AG04449 (cell line): Measurements from ENCODE around the gene ELOB.

ENCODE experiments used
- CTCF ChIA-PET: fragments of 350-600 bp; formaldehyde crosslinking; extraction: SDS; loops from one replicate; lab custom pipeline; 2021; ENCODE audit warnings: antibody characterized with exemption; lab: Yijun Ruan, JAX
- POLR2A ChIA-PET: fragments of 400-600, 350-600 bp; formaldehyde crosslinking; extraction: SDS; loops from one replicate; lab custom pipeline; 2020; ENCODE audit warnings: antibody characterized with exemption, inconsistent platforms; lab: Yijun Ruan, JAX
- DNase-seq: peaks from one replicate; pipeline ENCODE4 v3.0.0-alpha.2; 2010; ENCODE audit warnings: low read depth, low spot score
- H3K4me3 ChIP-seq: 2 replicates; pipeline ENCODE4 v1.5.1; 2011; ENCODE audit warnings: low read depth, mild to moderate bottlenecking, control low read depth, low read length
- TF ChIP-seq, protein P1 (sequence below): IDR thresholded peaks from one replicate; pipeline ENCODE4 v1.5.1; 2011; ENCODE audit warnings: mild to moderate bottlenecking, moderate library complexity, low read length, control low read depth, inconsistent platforms; ENCODE audit not compliant: insufficient read depth; ENCODE audit errors: missing control alignments

Gene ELOB

DNA sequence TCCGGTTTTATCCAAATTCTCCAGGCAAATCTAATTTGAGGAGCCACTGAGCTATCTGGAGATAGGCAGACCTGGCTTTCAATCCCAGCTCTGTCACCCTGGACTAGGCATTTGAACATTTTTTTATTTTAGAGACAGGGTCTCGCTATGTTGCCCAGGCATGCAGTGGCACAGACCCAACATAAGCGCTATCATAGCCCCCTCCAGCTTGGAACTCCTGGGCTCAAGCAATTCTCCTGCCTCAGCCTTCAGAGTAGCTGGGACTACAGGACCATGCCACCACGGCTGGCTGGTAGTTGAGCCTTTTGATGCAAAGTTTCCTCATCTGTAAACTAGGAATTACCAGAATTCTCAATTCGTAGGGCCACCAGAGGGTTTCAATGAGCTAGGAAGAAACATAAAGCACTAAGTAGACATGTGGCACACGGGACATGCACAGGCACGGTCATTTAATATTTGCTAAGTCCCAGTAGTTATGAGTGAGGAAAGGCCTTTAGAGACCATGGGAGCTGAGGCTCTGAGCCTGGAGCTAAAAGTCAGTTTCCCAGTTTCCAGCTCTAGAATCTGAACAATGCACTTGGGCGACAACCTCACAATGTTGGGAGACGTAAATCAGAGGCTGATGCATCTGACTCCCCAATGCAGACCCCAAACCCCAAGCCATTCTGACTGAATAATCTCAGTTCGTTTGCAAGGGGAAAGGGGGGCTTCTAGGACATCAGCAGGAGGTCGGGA is 1.1 kb downstream of the ELOB start:
- TF ChIP-seq, protein P1, sequence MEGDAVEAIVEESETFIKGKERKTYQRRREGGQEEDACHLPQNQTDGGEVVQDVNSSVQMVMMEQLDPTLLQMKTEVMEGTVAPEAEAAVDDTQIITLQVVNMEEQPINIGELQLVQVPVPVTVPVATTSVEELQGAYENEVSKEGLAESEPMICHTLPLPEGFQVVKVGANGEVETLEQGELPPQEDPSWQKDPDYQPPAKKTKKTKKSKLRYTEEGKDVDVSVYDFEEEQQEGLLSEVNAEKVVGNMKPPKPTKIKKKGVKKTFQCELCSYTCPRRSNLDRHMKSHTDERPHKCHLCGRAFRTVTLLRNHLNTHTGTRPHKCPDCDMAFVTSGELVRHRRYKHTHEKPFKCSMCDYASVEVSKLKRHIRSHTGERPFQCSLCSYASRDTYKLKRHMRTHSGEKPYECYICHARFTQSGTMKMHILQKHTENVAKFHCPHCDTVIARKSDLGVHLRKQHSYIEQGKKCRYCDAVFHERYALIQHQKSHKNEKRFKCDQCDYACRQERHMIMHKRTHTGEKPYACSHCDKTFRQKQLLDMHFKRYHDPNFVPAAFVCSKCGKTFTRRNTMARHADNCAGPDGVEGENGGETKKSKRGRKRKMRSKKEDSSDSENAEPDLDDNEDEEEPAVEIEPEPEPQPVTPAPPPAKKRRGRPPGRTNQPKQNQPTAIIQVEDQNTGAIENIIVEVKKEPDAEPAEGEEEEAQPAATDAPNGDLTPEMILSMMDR = no peak
- POLR2A ChIA-PET = interaction anchor here (1.1 to 3.3 kb wide), 3 partner anchors 23 to 93 kb away, joined by 3 to 12 read pairs (median 12); partner anchors contain the start of genes KCTD5 and SRRM2
- CTCF ChIA-PET = interaction anchor here (1.1 to 1.4 kb wide), 4 partner anchors 23 to 95 kb away, joined by 3 to 8 read pairs (median 4); partner anchors contain the start of gene SRRM2
- DNase-seq = no peak
- H3K4me3 ChIP-seq = peak overlapping the region; percentile 87

DNA sequence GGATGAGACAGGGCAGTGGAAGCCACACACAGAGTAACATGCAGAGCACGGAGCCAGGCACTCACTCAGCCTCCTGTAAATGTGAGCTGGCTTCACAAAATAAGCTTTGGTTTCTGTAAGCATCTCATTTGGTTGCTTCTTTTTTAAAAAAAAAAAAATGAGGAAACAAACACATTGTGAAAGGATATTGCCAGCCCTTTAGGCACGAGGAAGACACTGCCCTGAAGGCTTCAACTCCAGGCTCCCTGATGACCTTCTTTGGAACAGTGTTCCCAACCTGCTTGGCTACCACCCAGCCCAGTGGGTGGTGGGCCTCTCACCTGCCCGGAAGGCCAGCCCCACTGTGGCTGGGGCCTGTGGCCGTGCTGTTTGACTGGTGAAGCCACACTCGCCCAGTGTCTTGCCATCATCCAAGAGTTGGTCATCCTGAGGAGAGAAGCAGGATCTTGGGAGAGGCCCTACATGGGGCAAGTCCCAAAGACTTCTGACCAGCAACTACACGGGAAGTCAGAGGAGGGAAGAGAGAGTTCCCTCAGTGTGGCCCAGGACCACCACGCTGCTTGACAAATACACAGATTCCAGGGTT is 1.9 kb downstream of the ELOB start:
- POLR2A ChIA-PET = interaction anchor here (1.2 to 3.3 kb wide), 3 partner anchors 19 to 93 kb away, joined by 3 to 12 read pairs (median 12); partner anchors contain the start of gene SRRM2
- no peak overlapping the region; the same call in 1 of the 2 replicates for H3K4me3 ChIP-seq
- no peak for DNase-seq
- CTCF ChIA-PET = interaction anchor here (1.1 to 1.9 kb wide), 5 partner anchors 22 to 152 kb away, joined by 3 to 8 read pairs (median 4); partner anchors contain the start of gene SRRM2
- TF ChIP-seq, protein P1 = no peak

DNA sequence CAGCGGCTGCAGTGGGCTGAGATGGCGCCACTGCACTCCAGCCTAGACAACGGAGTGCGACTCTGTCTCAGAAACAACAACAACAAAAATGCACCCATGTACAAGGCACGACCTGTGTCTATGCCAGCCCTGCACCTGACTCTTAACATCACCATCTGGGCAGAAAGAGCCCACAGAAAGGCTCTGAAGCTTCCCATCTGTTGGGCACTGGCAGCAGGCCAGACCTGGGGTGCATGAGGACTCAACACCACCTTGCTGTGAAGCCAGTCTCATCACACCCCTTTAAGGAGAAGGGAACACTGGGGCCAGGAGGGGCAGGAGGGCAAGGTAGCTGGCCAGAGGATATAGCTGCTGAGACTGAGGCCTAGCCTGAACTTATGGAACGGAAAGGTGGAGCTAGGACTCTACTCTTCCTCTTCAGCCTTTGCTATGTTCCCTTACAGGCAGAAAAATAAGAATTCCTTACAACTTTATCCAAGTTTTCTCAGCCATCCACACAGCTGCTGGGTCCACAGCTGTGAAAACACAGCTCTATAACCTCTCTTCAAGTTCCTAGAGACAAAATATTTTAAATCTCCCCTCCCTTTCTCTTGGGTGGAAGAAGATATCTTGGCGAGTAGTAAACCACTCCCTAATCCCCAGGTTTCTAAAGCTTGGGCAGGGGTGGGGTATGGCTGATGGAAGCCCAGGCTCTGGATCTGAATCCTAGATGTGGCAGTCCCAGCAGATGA is 2.8 kb downstream of the ELOB start:
- no peak overlapping the region for H3K4me3 ChIP-seq
- no peak for DNase-seq
- CTCF ChIA-PET = interaction anchor here (1.0 to 1.9 kb wide), 4 partner anchors 10 to 153 kb away, joined by 3 to 5 read pairs (median 4); no protein-coding TSS in a partner anchor
- POLR2A ChIA-PET = interaction anchor here (1.2 kb wide), 1 partner anchor 18 kb away, joined by 3 read pairs; no protein-coding TSS in a partner anchor
- TF ChIP-seq, protein P1 = no peak

DNA sequence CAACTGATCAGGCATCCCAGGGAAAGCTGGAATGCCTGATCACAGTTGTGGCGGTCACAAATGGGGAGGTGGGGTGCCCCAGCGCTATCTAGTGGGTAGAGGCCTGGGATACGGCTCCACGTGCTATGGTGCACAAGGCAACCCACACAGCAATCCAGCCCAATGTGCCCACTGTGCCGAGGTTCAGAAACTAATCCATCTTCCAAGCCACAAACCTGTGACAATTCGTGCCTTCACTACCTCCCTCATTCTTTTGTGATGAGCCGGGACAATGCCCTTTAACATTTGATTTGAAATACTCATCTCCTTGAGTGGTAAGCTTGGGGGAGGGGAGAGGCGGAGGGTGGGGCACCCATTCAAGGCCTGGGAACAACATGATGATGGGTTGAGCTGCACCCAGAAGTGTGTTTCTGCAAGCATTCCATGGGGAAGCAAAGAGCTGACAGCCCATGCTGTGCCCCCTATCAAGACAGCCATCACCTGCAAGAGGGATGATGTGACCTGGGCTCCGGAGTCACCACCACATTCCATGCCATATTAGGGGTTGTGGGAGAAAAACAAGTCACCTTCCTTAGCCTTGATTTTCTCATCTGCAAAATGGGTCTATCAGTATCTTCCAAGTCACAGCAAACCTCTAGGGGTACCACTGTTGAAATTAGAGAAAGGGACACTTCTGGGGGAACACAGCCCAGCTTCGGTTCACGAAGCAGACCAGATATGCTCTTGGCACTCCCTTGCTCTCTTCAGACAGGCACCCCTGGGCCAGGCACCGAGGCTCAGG is 3.7 kb downstream of the ELOB start:
- ChIA-PET CTCF (interaction anchor here (1.0 to 1.9 kb wide), 5 partner anchors 9 to 154 kb away, joined by 3 to 5 read pairs (median 4); no protein-coding TSS in a partner anchor), POLR2A (interaction anchor here (1.6 kb wide), 1 partner anchor 91 kb away, joined by 3 read pairs; the partner anchor contains the start of gene KCTD5)
- DNase-seq = no peak

More for the DNA sequence above, 3.7 kb downstream of the ELOB start:
- TF ChIP-seq, protein P1 = no peak
- no peak overlapping the region for H3K4me3 ChIP-seq
